HL-60 (cell line): ENCODE measurements around the gene PLA2G4B.

Experiments used
- GABPA ChIP-seq: IDR thresholded peaks from 2 replicates; pipeline ENCODE4 v1.6.1; 2012; ENCODE audit warnings: low read depth
- POLR2AphosphoS5 ChIP-seq: IDR thresholded peaks from 2 replicates; pipeline ENCODE4 v1.6.1; 2012; ENCODE audit warnings: low read depth
- SPI1 ChIP-seq: IDR thresholded peaks from 2 replicates; pipeline ENCODE4 v1.6.1; 2012; ENCODE audit warnings: low read depth, mild to moderate bottlenecking, borderline replicate concordance
- TF ChIP-seq, protein P1 (sequence below): IDR thresholded peaks from one replicate; pipeline ENCODE4 v1.5.1; 2011; ENCODE audit warnings: low read length, control low read depth, inconsistent platforms; ENCODE audit not compliant: insufficient read depth
- TF ChIP-seq, protein P2 (sequence below): IDR thresholded peaks from 2 replicates; pipeline ENCODE4 v1.6.1; 2012; ENCODE audit warnings: low read depth; ENCODE audit not compliant: insufficient replicate concordance

DNA sequence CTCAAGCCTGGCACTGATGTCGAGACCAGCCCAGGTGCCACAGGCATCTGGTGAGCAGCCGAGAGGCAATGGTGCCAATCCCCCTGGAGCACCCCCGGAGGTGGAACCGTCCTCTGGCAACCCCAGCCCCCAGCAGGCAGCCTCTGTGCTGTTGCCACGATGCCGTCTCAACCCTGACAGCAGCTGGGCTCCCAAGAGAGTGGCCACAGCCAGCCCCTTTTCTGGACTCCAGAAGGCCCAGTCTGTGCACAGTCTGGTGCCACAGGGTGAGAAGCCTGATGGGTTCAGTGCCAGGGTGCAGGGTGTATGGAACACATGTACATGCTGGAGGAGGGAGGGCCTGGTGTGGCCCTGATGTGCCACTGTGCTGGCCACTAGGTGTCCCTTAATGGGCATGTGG, 15.7 kb upstream of the PLA2G4B start:
- TF ChIP-seq, protein P1, sequence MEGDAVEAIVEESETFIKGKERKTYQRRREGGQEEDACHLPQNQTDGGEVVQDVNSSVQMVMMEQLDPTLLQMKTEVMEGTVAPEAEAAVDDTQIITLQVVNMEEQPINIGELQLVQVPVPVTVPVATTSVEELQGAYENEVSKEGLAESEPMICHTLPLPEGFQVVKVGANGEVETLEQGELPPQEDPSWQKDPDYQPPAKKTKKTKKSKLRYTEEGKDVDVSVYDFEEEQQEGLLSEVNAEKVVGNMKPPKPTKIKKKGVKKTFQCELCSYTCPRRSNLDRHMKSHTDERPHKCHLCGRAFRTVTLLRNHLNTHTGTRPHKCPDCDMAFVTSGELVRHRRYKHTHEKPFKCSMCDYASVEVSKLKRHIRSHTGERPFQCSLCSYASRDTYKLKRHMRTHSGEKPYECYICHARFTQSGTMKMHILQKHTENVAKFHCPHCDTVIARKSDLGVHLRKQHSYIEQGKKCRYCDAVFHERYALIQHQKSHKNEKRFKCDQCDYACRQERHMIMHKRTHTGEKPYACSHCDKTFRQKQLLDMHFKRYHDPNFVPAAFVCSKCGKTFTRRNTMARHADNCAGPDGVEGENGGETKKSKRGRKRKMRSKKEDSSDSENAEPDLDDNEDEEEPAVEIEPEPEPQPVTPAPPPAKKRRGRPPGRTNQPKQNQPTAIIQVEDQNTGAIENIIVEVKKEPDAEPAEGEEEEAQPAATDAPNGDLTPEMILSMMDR, result no peak
- TF ChIP-seq POLR2AphosphoS5, result no peak
- TF ChIP-seq, protein P2, sequence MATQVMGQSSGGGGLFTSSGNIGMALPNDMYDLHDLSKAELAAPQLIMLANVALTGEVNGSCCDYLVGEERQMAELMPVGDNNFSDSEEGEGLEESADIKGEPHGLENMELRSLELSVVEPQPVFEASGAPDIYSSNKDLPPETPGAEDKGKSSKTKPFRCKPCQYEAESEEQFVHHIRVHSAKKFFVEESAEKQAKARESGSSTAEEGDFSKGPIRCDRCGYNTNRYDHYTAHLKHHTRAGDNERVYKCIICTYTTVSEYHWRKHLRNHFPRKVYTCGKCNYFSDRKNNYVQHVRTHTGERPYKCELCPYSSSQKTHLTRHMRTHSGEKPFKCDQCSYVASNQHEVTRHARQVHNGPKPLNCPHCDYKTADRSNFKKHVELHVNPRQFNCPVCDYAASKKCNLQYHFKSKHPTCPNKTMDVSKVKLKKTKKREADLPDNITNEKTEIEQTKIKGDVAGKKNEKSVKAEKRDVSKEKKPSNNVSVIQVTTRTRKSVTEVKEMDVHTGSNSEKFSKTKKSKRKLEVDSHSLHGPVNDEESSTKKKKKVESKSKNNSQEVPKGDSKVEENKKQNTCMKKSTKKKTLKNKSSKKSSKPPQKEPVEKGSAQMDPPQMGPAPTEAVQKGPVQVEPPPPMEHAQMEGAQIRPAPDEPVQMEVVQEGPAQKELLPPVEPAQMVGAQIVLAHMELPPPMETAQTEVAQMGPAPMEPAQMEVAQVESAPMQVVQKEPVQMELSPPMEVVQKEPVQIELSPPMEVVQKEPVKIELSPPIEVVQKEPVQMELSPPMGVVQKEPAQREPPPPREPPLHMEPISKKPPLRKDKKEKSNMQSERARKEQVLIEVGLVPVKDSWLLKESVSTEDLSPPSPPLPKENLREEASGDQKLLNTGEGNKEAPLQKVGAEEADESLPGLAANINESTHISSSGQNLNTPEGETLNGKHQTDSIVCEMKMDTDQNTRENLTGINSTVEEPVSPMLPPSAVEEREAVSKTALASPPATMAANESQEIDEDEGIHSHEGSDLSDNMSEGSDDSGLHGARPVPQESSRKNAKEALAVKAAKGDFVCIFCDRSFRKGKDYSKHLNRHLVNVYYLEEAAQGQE, result no peak
- no peak for TF ChIP-seq GABPA
- TF ChIP-seq SPI1, result no peak
